Progenitor cell of endocrine pancreas (in vitro differentiated cells): Measurements from ENCODE around the gene ACOX3. TPM values are rescaled to one million over a fixed set of nuclear protein-coding genes. Genes with fewer than 3 reads are reported as not detected.

Experiments
- DNase-seq: peaks from one replicate; pipeline ENCODE4 v3.0.0; 2021; ENCODE audit warnings: low spot score; ENCODE audit not compliant: unreplicated experiment
- H3K27ac Mint-ChIP-seq: 2 replicates; pipeline ENCODE4 v1.8.0; 2021; ENCODE audit warnings: mild to moderate bottlenecking, moderate library complexity, mixed read lengths
- H3K27me3 Mint-ChIP-seq: 2 replicates; pipeline ENCODE4 v1.8.0; 2021; ENCODE audit warnings: mixed read lengths
- H3K36me3 Mint-ChIP-seq: 2 replicates; pipeline ENCODE4 v1.8.0; 2022; ENCODE audit warnings: mixed read lengths; ENCODE audit not compliant: insufficient read depth
- H3K4me1 Mint-ChIP-seq: 2 replicates; pipeline ENCODE4 v1.8.0; 2021; ENCODE audit warnings: low read depth, mixed read lengths
- H3K4me3 Mint-ChIP-seq: 2 replicates; pipeline ENCODE4 v1.8.0; 2021; ENCODE audit warnings: low read depth, mild to moderate bottlenecking, moderate library complexity, mixed read lengths
- H3K9me3 Mint-ChIP-seq: 2 replicates; pipeline ENCODE4 v1.8.0; 2021; ENCODE audit warnings: low read depth, mixed read lengths
- CTCF ChIP-seq: fragments of 200-600 bp; sonication (generic); IDR thresholded peaks from one replicate; pipeline ENCODE4 v1.5.0; 2021; ENCODE audit warnings: antibody characterized with exemption, mild to moderate bottlenecking; ENCODE audit not compliant: unreplicated experiment
- total RNA-seq: library from RNA; stranded (reverse); gene quantifications from 2 replicates; pipeline ENCODE4 v1.2.1, GENCODE V29; 2021

Gene ACOX3
- total RNA-seq, 1 donor from 2014 or later: 22.6 TPM

- no peak for TF ChIP-seq CTCF
- H3K36me3 Mint-ChIP-seq: peaks cover 7% of the 10 kb centered on the region
- H3K4me3 Mint-ChIP-seq: no peak overlapping the region
- no peaks in the 10 kb centered on the region for H3K9me3 Mint-ChIP-seq
- H3K27ac Mint-ChIP-seq: peak overlapping the region; percentile 37
- no peak for DNase-seq
- H3K27me3 Mint-ChIP-seq: no peaks in the 10 kb centered on the region
- no peaks in the 10 kb centered on the region for H3K4me1 Mint-ChIP-seq
These were observed 33.5 kb upstream of the ACOX3 start for GRCh38 chr4:8473920-8474590.

GRCh38 chr4:8473198-8473919 is 32.8 kb upstream of the ACOX3 start:
- Mint-ChIP-seq H3K36me3 (peaks cover 10% of the 10 kb centered on the region), H3K27ac (no peak overlapping the region)

GRCh38 chr4:8472689-8473197 is 32.2 kb upstream of the ACOX3 start:
- DNase-seq: no peak
- H3K9me3 Mint-ChIP-seq: no peaks in the 10 kb centered on the region
- no peak overlapping the region for H3K27ac Mint-ChIP-seq
- no peaks in the 10 kb centered on the region for H3K4me1 Mint-ChIP-seq
- peaks cover 10% of the 10 kb centered on the region for H3K36me3 Mint-ChIP-seq
- no peaks in the 10 kb centered on the region for H3K27me3 Mint-ChIP-seq
- H3K4me3 Mint-ChIP-seq: no peak overlapping the region
- TF ChIP-seq CTCF: no peak

More at GRCh38 chr4:8473198-8473919, 32.8 kb upstream of the ACOX3 start:
- Mint-ChIP-seq H3K27me3 (no peaks in the 10 kb centered on the region), H3K4me3 (no peak overlapping the region), H3K4me1 (no peaks in the 10 kb centered on the region), H3K9me3 (no peaks in the 10 kb centered on the region)
- DNase-seq: no peak
- TF ChIP-seq CTCF: no peak

- Mint-ChIP-seq H3K27me3 (no peaks in the 10 kb centered on the region), H3K4me1 (no peaks in the 10 kb centered on the region), H3K4me3 (no peak overlapping the region), H3K36me3 (peaks cover 10% of the 10 kb centered on the region), H3K27ac (no peak overlapping the region), H3K9me3 (no peaks in the 10 kb centered on the region)
- no peak for TF ChIP-seq CTCF
- no peak for DNase-seq
These were observed 31.7 kb upstream of the ACOX3 start for GRCh38 chr4:8472158-8472688.

GRCh38 chr4:8471211-8471875 is 30.8 kb upstream of the ACOX3 start:
- Mint-ChIP-seq H3K9me3 (no peaks in the 10 kb centered on the region), H3K27ac (no peak overlapping the region), H3K4me1 (no peaks in the 10 kb centered on the region), H3K27me3 (no peaks in the 10 kb centered on the region), H3K4me3 (no peak overlapping the region), H3K36me3 (peaks cover 9% of the 10 kb centered on the region)
- no peak for DNase-seq
- no peak for TF ChIP-seq CTCF
